H1 (cell line): ENCODE results near the gene GANC. TPM values are rescaled to one million over a fixed set of nuclear protein-coding genes. Genes with fewer than 3 reads are reported as not detected.

Experiments used
- BRCA1 ChIP-seq: IDR thresholded peaks from 2 replicates; pipeline ENCODE4 v1.6.1; 2012; ENCODE audit warnings: low read depth, low read length, improper control_type of control experiment
- polyA plus RNA-seq, 7 experiments: library from polyadenylated mRNA; depleted of rRNA in 3 of 7; stranded (reverse) in 5 of 7; unstranded in 2 of 7; fragments of >200 nt in 5 of 7; fragments of 200-250 nt in 2 of 7; gene quantifications; 1 replicate in 5 of 7; 2 replicates in 1 of 7; 4 replicates in 1 of 7; pipeline versions ENCODE4 v1.2.1 to v1.2.3, GENCODE V29; 2011 to 2013; ENCODE audit warnings: missing spikeins in 2 of 7, mixed read lengths in 2 of 7
- total RNA-seq: library from RNA; stranded (reverse); fragmentation: NEBNext Ultra II Directional; extraction: Animal tissue kit (Norgen Biotek cat#: 25700); gene quantifications from 2 replicates; pipeline ENCODE4 v1.2.1, GENCODE V29; 2021
- TF ChIP-seq, protein P1 (sequence below): fragments of 300-600 bp; sonication (generic); IDR thresholded peaks from 2 replicates; pipeline ENCODE4 v1.7.1; 2012; ENCODE audit warnings: low read length, moderate library complexity, mild to moderate bottlenecking, inconsistent platforms; ENCODE audit not compliant: insufficient replicate concordance

GANC gene
- total and polyA plus RNA-seq, 2 of the 8 experiments (the other 6 are each of a cell fraction or from before 2014, with no cell fraction given), result 6.8 to 14.4 TPM

DNA sequence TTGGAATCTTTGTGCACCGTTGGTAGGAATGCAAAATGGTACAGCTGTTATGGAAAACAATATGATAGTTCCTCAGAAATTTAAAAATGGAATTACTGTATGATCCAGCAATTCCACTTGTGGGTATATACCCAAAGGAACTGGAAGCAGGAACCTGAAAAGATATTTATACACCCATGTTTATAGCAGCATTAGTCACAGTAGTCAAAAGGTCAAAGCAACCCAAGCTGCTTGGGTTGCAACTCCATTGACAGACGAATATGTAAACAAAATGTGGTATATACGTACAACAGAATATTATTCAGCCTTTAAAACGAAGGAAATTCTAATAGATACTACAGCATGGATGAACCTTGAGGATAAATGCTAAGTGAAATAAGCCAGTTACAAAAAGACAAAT, 51.3 kb downstream of the GANC start (continued):
- TF ChIP-seq, protein P1, sequence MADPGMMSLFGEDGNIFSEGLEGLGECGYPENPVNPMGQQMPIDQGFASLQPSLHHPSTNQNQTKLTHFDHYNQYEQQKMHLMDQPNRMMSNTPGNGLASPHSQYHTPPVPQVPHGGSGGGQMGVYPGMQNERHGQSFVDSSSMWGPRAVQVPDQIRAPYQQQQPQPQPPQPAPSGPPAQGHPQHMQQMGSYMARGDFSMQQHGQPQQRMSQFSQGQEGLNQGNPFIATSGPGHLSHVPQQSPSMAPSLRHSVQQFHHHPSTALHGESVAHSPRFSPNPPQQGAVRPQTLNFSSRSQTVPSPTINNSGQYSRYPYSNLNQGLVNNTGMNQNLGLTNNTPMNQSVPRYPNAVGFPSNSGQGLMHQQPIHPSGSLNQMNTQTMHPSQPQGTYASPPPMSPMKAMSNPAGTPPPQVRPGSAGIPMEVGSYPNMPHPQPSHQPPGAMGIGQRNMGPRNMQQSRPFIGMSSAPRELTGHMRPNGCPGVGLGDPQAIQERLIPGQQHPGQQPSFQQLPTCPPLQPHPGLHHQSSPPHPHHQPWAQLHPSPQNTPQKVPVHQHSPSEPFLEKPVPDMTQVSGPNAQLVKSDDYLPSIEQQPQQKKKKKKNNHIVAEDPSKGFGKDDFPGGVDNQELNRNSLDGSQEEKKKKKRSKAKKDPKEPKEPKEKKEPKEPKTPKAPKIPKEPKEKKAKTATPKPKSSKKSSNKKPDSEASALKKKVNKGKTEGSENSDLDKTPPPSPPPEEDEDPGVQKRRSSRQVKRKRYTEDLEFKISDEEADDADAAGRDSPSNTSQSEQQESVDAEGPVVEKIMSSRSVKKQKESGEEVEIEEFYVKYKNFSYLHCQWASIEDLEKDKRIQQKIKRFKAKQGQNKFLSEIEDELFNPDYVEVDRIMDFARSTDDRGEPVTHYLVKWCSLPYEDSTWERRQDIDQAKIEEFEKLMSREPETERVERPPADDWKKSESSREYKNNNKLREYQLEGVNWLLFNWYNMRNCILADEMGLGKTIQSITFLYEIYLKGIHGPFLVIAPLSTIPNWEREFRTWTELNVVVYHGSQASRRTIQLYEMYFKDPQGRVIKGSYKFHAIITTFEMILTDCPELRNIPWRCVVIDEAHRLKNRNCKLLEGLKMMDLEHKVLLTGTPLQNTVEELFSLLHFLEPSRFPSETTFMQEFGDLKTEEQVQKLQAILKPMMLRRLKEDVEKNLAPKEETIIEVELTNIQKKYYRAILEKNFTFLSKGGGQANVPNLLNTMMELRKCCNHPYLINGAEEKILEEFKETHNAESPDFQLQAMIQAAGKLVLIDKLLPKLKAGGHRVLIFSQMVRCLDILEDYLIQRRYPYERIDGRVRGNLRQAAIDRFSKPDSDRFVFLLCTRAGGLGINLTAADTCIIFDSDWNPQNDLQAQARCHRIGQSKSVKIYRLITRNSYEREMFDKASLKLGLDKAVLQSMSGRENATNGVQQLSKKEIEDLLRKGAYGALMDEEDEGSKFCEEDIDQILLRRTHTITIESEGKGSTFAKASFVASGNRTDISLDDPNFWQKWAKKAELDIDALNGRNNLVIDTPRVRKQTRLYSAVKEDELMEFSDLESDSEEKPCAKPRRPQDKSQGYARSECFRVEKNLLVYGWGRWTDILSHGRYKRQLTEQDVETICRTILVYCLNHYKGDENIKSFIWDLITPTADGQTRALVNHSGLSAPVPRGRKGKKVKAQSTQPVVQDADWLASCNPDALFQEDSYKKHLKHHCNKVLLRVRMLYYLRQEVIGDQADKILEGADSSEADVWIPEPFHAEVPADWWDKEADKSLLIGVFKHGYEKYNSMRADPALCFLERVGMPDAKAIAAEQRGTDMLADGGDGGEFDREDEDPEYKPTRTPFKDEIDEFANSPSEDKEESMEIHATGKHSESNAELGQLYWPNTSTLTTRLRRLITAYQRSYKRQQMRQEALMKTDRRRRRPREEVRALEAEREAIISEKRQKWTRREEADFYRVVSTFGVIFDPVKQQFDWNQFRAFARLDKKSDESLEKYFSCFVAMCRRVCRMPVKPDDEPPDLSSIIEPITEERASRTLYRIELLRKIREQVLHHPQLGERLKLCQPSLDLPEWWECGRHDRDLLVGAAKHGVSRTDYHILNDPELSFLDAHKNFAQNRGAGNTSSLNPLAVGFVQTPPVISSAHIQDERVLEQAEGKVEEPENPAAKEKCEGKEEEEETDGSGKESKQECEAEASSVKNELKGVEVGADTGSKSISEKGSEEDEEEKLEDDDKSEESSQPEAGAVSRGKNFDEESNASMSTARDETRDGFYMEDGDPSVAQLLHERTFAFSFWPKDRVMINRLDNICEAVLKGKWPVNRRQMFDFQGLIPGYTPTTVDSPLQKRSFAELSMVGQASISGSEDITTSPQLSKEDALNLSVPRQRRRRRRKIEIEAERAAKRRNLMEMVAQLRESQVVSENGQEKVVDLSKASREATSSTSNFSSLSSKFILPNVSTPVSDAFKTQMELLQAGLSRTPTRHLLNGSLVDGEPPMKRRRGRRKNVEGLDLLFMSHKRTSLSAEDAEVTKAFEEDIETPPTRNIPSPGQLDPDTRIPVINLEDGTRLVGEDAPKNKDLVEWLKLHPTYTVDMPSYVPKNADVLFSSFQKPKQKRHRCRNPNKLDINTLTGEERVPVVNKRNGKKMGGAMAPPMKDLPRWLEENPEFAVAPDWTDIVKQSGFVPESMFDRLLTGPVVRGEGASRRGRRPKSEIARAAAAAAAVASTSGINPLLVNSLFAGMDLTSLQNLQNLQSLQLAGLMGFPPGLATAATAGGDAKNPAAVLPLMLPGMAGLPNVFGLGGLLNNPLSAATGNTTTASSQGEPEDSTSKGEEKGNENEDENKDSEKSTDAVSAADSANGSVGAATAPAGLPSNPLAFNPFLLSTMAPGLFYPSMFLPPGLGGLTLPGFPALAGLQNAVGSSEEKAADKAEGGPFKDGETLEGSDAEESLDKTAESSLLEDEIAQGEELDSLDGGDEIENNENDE, result no peak
- no peak for TF ChIP-seq BRCA1
